Hepatocyte (in vitro differentiated cells): ENCODE measurements around the gene INSYN2A.

Source experiments
- CTCF ChIP-seq: fragments of 200-600 bp; sonication (generic); IDR thresholded peaks from 2 replicates; pipeline ENCODE4 v1.5.1; 2016; ENCODE audit warnings: antibody characterized with exemption, mild to moderate bottlenecking; ENCODE audit not compliant: poor library complexity
- EZH2 ChIP-seq: fragments of 200-600 bp; sonication (generic); IDR thresholded peaks from 2 replicates; pipeline ENCODE4 v1.6.1; 2016; ENCODE audit warnings: antibody characterized with exemption, mild to moderate bottlenecking, borderline replicate concordance
- EZH2phosphoT487 ChIP-seq: fragments of 200-600 bp; sonication (generic); IDR thresholded peaks from one replicate; pipeline ENCODE4 v1.6.1; 2018; ENCODE audit warnings: antibody characterized with exemption, mild to moderate bottlenecking, low read depth, moderate library complexity; ENCODE audit not compliant: unreplicated experiment, severe bottlenecking

GRCh38 chr10:127242914-127243313 is 46.5 kb upstream of the INSYN2A start:
- TF ChIP-seq CTCF (no peak), EZH2 (no peak), EZH2phosphoT487 (no peak)
